GM12878 (cell line): Measurements from ENCODE around the gene HCFC2. TPM values are rescaled to one million over a fixed set of nuclear protein-coding genes. Genes with fewer than 3 reads are reported as not detected.

ENCODE experiments used
- BHLHE40 ChIP-seq, 2 experiments: fragments of 450-650 bp in 1 of 2; IDR thresholded peaks; 2 replicates each; pipeline ENCODE4 v1.6.1; 2011 to 2017; ENCODE audit warnings: low read depth in 2 of 2, borderline replicate concordance in 1 of 2, improper control_type of control experiment in 1 of 2, low read length in 1 of 2, mild to moderate bottlenecking in 1 of 2
- FOXK2 ChIP-seq: fragments of 450-650 bp; IDR thresholded peaks from 2 replicates; pipeline ENCODE4 v1.6.1; 2017; ENCODE audit warnings: mild to moderate bottlenecking, moderate library complexity
- IKZF1 ChIP-seq: fragments of 450-650 bp; conservative IDR thresholded peaks from 2 replicates; pipeline ENCODE4 v1.6.1; 2017; ENCODE audit warnings: antibody characterized with exemption, mild to moderate bottlenecking
- POLR2A ChIP-seq: IDR thresholded peaks from 2 replicates; pipeline ENCODE4 v1.6.1; 2011; ENCODE audit warnings: low read depth, mild to moderate bottlenecking, low read length
- SKIL ChIP-seq: fragments of 450-650 bp; IDR thresholded peaks from 2 replicates; pipeline ENCODE4 v1.6.1; 2017; ENCODE audit warnings: mild to moderate bottlenecking, low read depth, inconsistent platforms; ENCODE audit not compliant: poor library complexity, severe bottlenecking
- TCF7 ChIP-seq: IDR thresholded peaks from 2 replicates; pipeline ENCODE4 v1.6.1; 2014; ENCODE audit warnings: antibody characterized with exemption, borderline replicate concordance
- polyA plus RNA-seq, 11 experiments: library from polyadenylated mRNA; depleted of rRNA in 4 of 11; unstranded in 6 of 11; stranded (reverse) in 5 of 11; fragments of >200 nt; fragmentation: Nextera tagmentation in 4 of 11; fragmentation: Illumina TruSeq in 1 of 11; extraction: Ambion mirVana in 4 of 11; extraction: Trizol in 1 of 11; gene quantifications; 1 replicate in 1 of 11; 2 replicates in 10 of 11; pipeline versions ENCODE4 v1.2.1 to v1.2.3, GENCODE V29; 2011 to 2016; ENCODE audit warnings: inconsistent platforms in 2 of 11, missing spikeins in 2 of 11, low read depth in 1 of 11
- total RNA-seq, 4 experiments: library from RNA; depleted of rRNA in 3 of 4; stranded (reverse); fragments of >200 nt in 3 of 4; fragmentation: Illumina TruSeq in 1 of 4; extraction: Trizol in 1 of 4; gene quantifications; 2 replicates each; pipeline versions ENCODE4 v1.2.1 to v1.2.3, GENCODE V29; 2013 to 2021
- TF ChIP-seq, protein P1 (sequence below): fragments of 150-350 bp; IDR thresholded peaks from 2 replicates; pipeline ENCODE4 v1.6.1; 2016; ENCODE audit warnings: low read depth, low read length
- TF ChIP-seq, protein P2 (sequence below): IDR thresholded peaks from 2 replicates; pipeline ENCODE4 v1.6.1; 2012; ENCODE audit warnings: low read depth, low read length, improper control_type of control experiment

The HCFC2 gene
- total and polyA plus RNA-seq, 10 of the 15 experiments (the other 5 are each of a cell fraction or from before 2014, with no cell fraction given): 1.8 to 14.2 (median 9.3) TPM

- TF ChIP-seq, protein P1, sequence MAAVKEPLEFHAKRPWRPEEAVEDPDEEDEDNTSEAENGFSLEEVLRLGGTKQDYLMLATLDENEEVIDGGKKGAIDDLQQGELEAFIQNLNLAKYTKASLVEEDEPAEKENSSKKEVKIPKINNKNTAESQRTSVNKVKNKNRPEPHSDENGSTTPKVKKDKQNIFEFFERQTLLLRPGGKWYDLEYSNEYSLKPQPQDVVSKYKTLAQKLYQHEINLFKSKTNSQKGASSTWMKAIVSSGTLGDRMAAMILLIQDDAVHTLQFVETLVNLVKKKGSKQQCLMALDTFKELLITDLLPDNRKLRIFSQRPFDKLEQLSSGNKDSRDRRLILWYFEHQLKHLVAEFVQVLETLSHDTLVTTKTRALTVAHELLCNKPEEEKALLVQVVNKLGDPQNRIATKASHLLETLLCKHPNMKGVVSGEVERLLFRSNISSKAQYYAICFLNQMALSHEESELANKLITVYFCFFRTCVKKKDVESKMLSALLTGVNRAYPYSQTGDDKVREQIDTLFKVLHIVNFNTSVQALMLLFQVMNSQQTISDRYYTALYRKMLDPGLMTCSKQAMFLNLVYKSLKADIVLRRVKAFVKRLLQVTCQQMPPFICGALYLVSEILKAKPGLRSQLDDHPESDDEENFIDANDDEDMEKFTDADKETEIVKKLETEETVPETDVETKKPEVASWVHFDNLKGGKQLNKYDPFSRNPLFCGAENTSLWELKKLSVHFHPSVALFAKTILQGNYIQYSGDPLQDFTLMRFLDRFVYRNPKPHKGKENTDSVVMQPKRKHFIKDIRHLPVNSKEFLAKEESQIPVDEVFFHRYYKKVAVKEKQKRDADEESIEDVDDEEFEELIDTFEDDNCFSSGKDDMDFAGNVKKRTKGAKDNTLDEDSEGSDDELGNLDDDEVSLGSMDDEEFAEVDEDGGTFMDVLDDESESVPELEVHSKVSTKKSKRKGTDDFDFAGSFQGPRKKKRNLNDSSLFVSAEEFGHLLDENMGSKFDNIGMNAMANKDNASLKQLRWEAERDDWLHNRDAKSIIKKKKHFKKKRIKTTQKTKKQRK: no peak
- no peak for TF ChIP-seq POLR2A
- TF ChIP-seq SKIL: no peak
- no peak for TF ChIP-seq BHLHE40 (IDR thresholded peaks at IDR 0.05; ENCODE audit: borderline replicate concordance in 1 of 2, low read depth in 2 of 2, low read length in 1 of 2)
- TF ChIP-seq IKZF1: no peak
- TF ChIP-seq, protein P2, sequence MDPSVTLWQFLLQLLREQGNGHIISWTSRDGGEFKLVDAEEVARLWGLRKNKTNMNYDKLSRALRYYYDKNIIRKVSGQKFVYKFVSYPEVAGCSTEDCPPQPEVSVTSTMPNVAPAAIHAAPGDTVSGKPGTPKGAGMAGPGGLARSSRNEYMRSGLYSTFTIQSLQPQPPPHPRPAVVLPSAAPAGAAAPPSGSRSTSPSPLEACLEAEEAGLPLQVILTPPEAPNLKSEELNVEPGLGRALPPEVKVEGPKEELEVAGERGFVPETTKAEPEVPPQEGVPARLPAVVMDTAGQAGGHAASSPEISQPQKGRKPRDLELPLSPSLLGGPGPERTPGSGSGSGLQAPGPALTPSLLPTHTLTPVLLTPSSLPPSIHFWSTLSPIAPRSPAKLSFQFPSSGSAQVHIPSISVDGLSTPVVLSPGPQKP: no peak
- no peak for TF ChIP-seq FOXK2
- TF ChIP-seq TCF7: no peak
These were observed 30.0 kb downstream of the HCFC2 start (continued) for GRCh38 chr12:104094284-104094683.
